Dedifferentiated amniotic fluid mesenchymal stem cell (primary cell): Measurements from ENCODE around the gene BAG5.

Source experiments
- DNase-seq: peaks from one replicate; pipeline ENCODE4 v3.0.0-alpha.2; 2016; ENCODE audit errors: extremely low spot score

The BAG5 gene

DNA sequence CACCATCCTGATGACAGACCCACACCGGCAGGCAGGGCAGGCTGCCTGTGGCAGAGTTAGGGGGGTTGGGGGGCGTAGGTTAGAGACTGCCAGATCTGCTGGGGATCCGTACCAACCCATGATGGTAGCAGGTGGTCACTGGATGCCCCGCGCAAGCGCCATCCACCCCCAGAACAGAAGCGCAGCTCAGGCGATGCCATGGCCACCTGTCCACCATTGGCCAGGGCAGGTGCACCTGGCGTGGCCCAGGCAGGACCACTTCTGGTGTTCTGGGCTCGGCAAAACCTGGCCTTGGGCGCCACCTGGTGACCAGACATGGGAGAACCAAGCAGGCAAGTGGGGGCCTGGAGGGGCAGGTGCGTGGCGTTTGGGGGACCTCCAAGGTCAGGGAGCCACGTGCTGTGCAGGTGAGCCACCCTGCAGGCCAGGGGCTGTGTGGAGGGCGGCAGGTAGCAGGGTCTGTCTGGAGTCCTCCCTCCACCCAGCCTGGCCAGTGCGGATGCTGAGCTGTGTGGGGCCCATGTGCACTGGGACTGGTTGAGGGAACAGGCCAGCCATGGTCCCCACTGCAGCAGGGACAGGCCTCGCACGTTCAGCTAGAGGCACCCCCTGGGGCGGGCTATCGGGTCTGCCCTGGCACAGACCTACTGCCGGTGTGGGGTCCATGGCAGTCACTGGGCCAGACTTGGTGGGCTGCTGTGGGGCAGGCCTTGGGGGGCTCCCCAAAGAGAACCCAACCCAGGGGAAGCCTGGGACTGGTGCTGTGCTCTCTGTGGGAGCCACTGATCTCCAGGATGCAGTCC, 15.6 kb downstream of the BAG5 start:
- DNase-seq: no peak

DNA sequence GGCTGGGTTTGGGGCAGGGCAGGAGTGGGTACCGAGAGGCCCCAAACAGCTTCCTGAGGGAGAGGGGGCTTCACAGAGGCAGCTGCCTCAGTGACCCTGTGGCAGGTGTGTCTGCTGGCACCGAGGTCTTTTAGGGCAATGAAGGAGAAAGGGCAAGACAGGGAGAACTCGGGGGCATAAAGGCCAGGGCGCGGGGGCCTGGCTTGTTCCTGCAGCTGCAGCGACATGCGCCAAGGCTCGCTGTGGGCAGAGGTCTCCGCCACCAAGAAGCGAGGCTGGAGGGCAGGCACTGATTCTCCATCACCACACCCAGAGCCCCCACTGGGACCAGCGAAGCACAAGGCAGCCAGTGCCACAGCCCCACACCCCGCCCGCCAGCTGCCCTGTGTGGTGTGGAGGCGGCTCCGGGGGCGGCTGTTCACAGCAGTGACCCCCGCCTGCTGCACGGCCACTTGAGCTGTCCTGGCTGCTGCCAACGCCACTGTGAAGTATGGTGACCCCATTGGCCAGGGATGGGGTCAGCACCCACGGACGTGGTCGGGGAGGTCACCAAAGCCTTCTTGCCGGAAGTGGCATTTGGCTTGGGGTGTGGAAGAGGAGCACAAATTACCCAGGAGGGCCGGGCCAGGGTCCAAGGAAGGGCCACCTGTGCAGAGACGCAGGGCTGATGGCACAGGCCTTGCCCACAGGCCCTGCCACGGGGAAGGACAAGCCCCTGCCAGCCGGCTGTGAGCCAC, 16.4 kb downstream of the BAG5 start:
- DNase-seq: no peak

- no peak for DNase-seq
Measured at GRCh38 chr14:103545219-103545914, 17.1 kb downstream of the BAG5 start.

GRCh38 chr14:103544388-103545218, 17.9 kb downstream of the BAG5 start:
- no peak for DNase-seq

DNA sequence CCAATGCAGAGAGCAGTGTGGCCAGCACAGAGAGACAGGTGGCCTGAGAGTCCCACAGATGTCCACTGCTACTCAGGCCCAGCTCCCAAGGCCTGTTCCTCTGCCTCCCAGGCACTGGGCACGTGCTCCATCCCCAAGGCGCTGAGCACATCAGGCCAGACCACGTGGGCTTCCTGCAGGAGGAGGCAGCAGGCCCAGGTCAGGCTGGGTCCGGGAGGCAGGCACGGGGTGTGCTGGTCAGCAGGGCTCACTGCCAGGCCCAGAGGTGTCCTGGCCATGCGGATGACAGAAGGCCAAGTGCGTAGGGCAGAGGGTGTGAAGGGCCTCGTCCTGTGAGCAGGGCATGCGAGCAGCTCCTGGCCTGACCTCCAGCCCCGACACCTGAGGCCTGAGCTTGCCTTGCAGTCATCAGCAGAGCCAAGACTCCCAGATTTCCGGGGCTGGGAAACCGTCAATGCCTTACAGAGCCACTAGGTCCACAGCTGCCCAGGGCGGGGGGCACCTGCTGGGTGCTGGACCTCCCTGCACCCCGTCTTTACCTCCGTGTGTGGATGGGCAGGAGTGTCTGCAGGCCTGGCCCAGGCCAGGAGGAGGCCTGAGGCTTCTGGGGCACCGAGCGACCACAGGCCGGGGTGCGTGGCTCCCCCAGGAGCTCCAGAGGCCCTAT, 18.6 kb downstream of the BAG5 start:
- no peak for DNase-seq

DNA sequence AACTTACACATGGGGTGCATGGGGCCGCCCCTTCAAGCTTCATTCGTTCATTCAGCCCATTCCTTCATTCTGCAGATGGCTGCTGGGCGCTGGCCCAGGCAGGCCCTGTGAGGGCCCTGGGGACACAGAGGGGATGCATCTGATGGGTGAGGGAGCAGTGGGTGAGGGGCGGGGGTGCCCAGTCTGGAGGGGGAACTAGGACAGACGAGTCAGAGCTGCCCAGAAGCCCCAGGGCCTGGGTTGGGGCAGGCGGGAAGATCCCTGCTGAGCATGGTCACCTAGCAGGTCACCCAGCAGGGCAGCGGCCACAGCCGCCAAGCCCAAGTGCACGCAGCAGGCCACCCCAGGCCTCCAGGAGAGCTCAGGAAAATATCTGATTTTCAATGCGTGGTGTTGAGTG, 19.3 kb downstream of the BAG5 start:
- DNase-seq: no peak

GRCh38 chr14:103542605-103543088, 19.8 kb downstream of the BAG5 start:
- no peak for DNase-seq

- DNase-seq: no peak
Measured at GRCh38 chr14:103541709-103542604, 20.5 kb downstream of the BAG5 start.

DNA sequence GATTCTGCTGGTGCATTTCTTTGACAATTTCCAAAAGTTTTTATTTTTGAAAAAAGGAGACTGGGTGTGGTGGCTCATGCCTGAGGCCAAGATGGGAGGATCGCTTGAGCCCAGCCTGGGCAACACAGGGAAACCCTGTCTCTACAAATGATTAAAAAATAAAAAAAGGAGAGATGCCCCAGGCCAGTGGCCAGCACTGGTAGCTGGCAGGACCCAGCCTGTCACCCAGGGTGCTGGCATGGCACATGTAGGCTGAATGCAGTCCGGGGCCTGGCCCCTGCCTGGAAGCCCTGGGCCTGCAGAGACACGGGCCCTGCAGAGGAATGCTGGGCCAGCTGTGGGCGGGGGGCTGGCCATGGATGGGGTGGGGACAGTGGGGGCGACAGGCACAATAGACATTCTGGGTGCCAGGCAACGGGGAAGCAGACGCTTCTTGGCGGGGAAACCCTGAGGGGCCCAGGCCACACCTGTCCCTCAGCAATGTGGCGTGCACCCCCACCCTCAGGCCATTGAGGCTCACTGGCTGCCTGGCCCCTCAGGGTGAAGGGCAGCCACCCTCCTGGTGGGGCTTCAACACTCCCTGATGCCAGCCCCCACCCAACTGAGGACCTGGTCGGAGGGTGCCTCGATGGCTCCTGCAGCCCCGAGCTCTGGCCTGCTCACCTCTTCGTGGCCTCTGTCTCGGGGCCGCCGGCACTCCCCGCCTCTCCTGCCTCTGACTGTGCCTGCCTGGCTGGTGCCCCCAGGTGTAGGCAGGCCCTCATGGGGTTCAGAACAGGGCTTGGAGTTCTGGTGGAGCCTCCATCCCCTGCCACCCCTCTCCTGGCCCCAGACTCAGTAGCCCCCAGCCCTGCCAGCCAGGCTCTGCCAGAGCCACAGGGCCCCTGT, 21.4 kb downstream of the BAG5 start:
- DNase-seq: no peak

DNA sequence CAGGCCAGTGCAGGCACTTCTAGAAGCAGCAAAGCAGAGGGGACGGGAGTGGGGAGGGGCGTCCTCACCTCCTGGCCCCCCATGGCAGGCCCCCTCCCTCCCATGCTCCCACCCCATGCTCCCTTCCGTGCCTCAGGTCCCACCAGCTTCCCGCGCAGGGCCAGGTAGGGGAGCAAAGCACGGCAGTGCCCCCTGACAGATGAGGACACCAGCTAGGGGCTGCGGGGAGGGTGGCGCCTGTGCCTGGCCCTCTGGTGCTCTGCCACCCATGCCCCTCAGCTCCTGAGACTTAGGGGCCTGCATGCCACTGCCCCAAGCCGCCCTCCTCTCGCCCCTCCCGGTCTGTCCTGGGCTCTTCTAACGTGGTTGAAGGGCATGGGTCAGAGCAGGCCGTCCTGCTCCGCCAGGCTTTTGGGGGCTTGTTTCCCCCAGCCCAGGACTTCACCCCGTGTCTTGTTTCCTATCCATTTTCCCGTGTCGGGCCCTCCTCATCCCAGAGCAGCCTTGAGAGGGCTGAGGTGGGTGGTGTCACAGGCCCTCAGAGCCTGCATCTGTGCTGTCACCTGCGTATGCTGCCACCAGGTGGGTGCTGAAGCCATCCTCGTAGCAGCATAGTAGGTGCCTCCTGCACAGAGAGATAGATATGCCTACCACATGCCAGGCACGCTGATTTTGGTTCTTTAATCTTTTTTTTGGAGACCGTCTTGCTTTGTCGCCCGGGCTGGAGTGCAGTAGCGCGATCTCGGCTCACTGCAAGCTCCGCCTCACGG, 23.2 kb downstream of the BAG5 start:
- DNase-seq: no peak

GRCh38 chr14:103538291-103539055, 24.0 kb downstream of the BAG5 start:
- DNase-seq: no peak

DNA sequence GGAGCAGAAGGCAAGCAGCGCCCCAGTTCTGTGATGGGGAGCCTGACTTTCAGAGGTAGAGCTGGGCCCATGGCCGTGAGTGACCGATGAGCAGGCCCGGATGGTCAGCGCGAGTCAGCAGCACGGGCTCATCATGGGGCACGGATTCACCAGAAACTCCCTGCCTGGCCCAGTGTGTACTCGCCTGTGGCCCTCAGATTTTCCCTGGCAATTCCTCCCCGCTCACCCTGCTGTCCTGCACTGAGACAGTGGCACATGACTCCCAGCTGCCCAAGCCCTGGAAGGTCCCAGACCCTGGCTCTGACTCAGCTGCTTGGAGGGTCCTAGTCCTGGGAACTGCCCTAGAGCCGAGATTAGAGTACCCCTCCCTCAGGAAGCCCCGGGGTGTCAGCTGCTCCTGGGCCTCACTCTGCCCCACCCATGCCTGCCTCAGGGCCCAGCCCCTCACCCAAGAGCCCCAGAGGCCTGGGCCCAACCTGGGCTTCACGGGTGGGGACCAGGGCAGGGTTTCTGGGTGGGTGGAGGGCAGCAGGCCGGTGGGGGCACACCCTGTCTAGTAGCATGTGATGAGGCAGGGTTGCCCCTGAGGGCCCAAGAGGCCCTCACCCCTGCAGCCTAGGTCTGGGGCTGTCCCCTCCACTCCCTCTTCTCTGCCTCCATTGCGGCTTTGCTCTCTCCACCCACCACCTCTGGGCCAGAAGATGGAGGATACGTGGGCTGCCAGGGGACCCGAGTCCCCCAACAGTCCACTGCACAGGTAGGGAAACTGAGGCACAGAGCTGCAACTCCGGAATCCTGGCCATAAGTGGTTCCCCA, 25.1 kb downstream of the BAG5 start:
- DNase-seq: no peak

DNA sequence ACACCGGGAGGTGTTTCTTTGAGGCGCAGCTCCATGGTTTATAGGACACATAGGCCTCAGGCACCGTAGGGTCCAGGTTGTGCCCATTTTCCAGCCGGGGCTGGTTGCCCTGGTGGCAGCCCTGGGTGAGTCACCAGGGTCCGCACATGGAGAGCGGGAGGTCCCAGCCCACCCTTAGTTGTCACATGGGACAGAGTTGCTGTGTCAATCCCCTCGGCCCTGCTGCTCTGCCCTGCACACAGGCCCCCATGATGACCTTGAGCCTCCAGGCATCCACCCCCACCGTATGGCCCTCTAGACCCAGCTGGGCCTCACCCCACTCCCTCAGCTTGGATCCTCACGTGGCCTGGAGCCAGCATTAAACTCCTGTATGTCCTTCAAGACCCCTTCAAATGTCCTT, 25.8 kb downstream of the BAG5 start:
- no peak for DNase-seq

- no peak for DNase-seq
Measured at GRCh38 chr14:103535891-103536565, 26.4 kb downstream of the BAG5 start.

GRCh38 chr14:103535081-103535890, 27.2 kb downstream of the BAG5 start:
- DNase-seq: no peak
